GM13977 (cell line): ENCODE results near the gene LAPTM5.

Source experiments
- DNase-seq: peaks from one replicate; pipeline ENCODE4 v3.0.0; 2012; ENCODE audit warnings: low spot score
- in situ Hi-C: fragments of 300-500 bp; cut with MboI; formaldehyde crosslinking; loops from one replicate; pipeline ENCODE4 v1.12.0; 2022; ENCODE audit warnings: low sequenced_read_pairs, low pct_unique_long_range_greater_than_20kb, mixed read lengths, inconsistent platforms; ENCODE audit not compliant: unreplicated experiment
- TF ChIP-seq, protein P1 (sequence below): IDR thresholded peaks from 2 replicates; pipeline ENCODE4 v1.5.1; 2012; ENCODE audit warnings: mild to moderate bottlenecking, control low read depth; ENCODE audit not compliant: insufficient read depth; ENCODE audit errors: extremely low read depth, missing control alignments

Gene LAPTM5

DNA sequence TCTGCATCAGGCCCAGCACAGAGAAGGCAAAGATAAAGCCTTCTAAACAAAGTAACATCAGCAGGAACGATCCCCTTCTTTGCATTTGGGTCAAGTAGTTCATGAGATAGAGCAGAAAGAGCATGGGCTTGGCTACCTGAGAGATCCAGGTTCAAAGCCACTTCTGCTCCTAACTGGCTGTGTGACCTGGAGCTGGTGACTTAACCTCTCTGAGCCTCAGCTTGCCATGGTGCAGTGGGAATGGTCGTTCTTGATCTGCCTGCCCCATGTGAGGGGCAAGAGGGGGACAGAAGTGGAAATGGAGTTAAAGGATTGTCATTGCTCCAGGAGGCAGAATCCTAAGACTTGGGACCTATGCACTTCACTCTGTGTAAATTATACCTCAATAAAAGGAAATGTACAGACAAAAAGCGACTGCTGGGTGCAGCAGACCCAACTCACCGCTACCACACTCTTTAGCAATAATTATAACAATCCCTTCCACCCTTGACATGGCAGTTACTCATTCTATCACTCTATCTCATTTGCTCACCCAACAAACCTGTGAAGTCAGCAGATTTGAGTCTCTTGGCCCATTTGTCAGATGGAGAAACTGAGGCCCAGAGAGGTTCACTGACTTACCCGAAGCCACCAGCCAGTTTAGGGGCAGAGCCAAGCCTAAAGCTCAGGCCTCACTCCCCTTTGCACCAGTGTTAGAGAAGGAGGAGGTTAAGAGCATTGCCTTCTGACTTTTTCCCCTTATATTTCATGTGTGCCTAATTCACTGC lies 32.7 kb downstream of the LAPTM5 start:
- in situ Hi-C loops: loop anchor here (5.0 to 10.0 kb wide), 2 partner anchors 60 to 187 kb away; no protein-coding TSS in a partner anchor
- TF ChIP-seq, protein P1, sequence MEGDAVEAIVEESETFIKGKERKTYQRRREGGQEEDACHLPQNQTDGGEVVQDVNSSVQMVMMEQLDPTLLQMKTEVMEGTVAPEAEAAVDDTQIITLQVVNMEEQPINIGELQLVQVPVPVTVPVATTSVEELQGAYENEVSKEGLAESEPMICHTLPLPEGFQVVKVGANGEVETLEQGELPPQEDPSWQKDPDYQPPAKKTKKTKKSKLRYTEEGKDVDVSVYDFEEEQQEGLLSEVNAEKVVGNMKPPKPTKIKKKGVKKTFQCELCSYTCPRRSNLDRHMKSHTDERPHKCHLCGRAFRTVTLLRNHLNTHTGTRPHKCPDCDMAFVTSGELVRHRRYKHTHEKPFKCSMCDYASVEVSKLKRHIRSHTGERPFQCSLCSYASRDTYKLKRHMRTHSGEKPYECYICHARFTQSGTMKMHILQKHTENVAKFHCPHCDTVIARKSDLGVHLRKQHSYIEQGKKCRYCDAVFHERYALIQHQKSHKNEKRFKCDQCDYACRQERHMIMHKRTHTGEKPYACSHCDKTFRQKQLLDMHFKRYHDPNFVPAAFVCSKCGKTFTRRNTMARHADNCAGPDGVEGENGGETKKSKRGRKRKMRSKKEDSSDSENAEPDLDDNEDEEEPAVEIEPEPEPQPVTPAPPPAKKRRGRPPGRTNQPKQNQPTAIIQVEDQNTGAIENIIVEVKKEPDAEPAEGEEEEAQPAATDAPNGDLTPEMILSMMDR: no peak
- no peak for DNase-seq

DNA sequence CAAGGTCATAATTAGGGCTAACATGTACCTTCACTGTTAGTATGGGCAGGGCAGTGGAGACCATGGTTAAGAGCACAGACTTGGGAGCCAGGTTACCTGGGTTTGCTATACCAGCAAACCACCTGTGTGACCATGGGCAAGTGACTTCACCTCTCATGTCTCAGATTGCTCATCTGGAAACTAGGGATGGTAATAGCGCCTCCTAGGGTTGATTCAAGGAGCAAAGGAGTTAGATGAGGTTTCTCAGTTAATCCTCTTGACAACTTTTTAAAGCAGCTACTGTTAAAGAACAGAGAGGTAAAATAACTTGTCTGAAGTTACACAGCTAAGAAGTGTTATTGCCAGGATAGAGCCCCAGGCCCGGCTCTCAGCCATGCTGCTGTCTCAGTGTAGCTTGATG lies 33.4 kb downstream of the LAPTM5 start:
- in situ Hi-C loops: loop anchor here (5.0 to 10.0 kb wide), 2 partner anchors 61 to 188 kb away; no protein-coding TSS in a partner anchor
- DNase-seq: no peak
- TF ChIP-seq, protein P1: peak; percentile 29

DNA sequence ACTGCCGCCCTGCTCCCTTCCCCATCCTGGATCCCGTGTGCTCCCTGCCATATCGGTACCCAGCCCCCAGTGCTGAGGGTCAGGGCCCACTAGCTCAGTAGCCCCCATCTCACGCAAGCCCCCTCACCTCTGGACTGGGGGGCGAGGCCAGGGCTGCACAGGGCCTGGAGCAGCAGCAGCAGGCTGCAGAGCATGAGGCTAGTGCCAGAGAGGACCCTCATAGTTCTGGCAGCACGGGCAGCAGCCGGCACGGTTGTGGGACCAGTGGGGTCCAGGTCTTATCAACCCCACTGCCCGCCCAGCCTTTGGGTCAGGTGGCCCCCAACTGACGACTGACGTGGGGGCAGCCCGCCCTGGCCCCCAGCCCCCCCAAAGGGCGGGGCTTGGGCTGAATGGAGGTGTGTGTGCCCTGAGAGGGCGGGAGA lies 34.2 kb downstream of the LAPTM5 start, which contains the start of gene MATN1:
Gene MATN1, minus strand, starts transcription at position 255 of the 425 bp plus-strand sequence. Its CDS starts 34 bp downstream, at position 221.
- in situ Hi-C loops: loop anchor here (5.0 to 10.0 kb wide), 2 partner anchors 61 to 189 kb away; no protein-coding TSS in a partner anchor
- no peak for DNase-seq
- TF ChIP-seq, protein P1: no peak

DNA sequence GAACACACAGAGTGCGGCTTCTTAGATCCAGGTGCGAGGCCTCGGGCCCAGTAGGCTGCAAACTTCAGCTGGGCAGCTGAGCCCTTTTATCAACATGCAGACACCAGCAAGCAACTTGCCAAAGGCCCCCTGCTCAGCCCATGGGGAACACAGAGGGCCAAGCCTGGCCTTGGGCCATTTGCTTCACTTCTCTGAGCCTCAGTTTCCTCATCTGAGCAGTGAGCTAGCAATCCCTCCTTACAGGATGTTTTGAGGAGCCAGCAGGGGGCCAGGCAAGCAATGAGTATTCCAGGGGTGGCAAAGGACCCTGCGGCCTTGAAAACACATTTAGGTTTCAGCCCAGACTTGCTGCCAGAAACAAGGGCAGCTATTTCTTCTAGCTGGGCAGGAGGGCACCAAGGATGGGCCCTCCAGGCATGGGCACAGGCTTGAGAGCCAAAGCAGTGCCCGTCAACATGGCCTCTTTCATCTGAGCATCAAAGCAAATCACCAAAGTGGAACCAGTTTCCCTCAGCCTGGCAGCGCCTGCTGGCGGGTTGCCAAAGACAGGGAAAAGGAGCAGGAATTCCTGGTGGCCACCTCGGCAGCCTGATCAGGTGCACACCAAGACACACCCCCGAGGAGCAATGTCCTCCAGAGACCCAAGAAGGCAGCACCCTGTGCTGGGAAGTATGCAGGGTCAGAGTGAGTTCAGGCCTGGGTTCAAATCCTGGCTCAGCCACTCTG lies 35.6 kb downstream of the LAPTM5 start:
- DNase-seq: no peak
- TF ChIP-seq, protein P1: no peak
- in situ Hi-C loops: loop anchor here (5.0 to 10.0 kb wide), 2 partner anchors 63 to 190 kb away; no protein-coding TSS in a partner anchor

DNA sequence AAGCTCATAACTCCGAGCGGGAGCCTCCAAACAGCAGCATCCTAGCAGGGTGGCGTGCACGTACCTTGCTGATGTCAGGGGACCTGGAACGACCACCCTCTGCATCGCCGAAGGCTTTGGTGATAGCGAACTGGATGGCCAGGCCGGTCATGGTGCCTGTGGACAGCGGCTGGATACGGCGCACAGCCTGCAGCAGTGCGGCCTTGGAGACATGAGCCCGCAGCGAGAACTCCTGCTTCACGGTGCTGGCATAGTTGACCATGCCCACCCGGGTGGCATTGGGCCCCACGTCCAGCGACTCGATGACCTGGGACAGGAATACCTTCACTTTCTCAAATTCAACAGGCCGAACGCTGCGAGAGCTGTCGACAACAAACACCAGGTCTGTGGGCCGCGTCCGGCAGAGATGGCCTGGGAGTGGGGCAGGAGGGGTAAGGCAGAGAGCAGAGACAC lies 36.2 kb downstream of the LAPTM5 start:
- in situ Hi-C loops: loop anchor here (5.0 to 10.0 kb wide), 2 partner anchors 63 to 191 kb away; no protein-coding TSS in a partner anchor
- TF ChIP-seq, protein P1: no peak
- no peak for DNase-seq
